ENCODE data around the gene EXOC4. TPM values are rescaled to one million over a fixed set of nuclear protein-coding genes. Genes with fewer than 3 reads are reported as not detected.

The EXOC4 gene
- total RNA-seq, 1 donor from 2014 or later = 79.6 TPM

DNA sequence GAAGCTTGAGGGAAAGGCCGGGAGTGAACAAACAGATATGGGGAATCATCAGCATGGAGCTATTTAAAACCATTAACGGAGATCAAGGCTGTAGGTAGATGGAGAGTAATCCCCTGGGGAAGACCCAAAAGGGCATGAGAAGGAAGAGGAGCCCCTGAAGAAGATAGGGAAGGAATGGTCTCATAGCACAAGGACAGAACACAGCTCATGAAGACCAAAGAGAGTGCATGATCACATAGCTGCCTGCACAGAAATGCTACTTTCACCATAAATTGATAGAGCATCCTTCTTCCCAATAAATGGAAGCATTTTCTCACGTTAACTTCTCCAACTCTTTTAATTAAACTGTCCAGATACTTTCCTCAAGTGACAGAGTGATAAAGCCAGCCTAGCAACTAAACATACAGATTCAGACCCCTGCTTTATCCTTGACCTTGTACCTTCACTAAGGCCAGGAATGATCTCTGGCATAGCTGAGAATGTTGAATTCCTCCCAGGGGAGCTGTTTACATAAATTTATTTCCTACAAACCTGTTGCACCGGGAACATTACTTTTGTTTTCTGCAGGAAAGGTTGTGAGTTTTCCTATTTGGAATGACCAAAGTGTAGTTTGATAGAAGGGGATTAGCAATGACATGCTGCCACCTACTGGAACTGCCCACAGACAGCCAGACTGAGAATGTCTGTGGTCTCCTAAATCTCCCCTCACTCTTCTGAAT is 763.5 kb downstream of the EXOC4 start:
- intact Hi-C loops (cut with micrococcal nuclease) = no loop called here

DNA sequence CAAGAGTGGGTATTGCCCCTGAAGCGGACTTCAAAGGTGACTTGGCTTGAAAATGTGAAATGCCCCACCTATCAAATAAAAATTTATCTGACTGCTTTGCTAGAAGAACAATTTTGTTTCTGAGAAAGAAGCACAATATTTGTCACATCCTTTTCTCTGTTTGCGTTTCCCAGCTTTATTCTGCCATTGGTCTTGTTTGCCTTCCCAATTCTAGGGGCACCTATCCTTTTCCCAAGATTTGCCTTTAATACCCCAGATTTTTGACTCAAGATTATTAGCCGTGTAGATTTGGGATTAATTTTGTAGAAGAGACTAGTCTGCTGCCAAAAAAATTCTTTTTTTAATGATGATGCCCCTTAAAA is 764.0 kb downstream of the EXOC4 start:
- intact Hi-C loops (cut with micrococcal nuclease) = no loop called here

DNA sequence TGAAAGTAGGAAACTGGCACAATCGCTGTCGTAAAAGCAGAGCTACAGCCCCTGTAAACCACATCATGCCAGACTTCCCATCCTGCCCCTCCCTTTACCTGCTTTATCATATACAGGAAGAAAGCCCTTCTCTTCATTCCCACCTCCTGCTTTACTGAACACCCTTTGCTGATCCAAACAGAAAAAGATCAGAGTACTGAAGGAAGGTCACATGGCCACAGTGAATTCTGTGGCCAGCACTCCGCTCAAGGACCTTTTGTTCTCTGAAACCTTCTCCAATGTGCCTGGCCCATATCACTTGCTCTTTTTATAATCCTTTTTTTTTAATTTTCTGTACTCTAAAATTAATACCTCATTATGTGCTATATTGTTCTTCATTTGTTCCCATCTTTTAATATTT is 765.4 kb downstream of the EXOC4 start:
- intact Hi-C loops (cut with micrococcal nuclease) = no loop called here

DNA sequence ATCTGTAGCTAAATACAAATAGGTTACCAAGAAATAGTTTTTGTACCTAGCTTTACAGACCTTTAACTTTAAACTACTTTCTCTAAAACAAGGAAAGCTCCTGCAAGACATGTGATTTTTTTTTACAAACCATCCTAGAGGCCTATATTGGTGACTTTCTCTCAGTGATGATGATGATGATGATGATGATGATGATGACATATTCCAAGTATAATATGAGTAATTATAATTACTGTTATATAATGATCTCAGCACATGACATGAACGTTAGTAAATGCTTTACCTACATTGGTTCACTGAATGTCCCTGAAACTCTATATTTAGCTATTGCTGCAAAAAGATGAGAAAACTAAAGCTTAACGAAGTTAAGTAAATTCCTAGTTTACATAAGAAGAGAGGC is 766.4 kb downstream of the EXOC4 start:
- intact Hi-C loops (cut with micrococcal nuclease) = no loop called here

DNA sequence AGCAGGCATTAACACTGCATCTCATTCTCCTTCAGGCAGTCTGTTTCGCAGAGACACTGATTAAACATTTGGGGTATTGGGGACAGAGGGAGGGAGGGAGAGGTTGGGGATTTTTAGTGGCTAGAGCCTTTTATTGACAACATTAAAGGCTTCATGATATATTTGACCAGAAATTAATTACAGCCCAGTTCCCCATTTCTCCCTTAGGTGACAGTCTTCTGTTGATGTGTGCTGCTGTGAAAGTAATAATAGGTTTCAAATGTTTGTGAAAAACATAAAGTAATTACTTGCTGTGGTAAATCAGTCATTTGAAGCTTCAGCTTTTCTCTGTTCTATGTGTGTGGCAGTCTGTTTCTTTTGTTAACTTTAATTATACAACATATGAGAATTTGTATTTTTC is 769.0 kb downstream of the EXOC4 start:
- intact Hi-C loops (cut with micrococcal nuclease) = no loop called here

DNA sequence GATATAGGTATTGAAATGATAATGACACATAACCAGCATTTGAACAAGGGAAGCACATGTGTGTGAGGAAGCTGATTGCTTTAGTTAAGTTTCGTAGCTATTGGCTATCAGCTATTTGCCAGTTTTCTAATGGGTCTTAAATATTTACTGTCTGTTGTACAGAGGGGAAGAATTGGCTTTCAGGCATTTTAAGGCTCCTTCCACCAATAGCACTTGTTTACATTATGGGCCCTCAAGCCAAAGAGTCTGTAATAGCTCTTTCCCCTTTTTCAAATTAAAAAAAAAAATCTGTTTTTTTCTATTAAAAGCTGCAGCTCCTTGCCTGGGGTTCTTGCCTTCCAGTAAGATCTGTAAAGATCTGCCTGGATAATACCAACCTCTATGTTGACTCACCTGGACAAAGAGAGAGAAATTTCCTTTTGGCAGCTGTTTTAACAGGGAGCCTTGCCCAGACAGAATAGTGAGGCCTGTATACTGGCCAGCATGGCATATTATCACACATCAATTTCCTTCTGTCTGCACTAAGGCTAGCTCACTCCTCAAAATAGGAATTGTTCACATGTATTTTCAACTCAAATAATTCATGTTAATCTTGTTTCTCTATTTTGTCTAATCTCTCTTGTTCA is 769.5 kb downstream of the EXOC4 start:
- intact Hi-C loops (cut with micrococcal nuclease) = no loop called here

DNA sequence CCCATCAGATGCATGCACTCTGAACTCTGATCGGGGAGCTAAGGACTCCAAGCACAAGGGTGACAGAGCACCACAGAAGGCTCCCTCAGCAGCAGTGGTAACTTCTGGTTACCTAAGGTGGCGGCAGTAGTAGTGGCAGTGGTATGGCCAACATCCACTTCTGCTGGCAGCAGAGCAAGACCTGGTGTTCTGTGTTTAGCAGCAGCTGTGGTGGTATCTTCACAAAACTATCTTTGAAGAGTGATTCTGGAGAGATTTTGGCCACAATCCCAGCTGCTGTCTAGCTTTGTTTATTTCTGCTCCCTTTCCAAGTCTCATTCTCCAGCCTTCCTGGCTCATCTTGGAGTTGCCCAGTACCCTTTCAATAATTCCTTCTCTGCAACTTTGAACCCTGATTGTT is 771.9 kb downstream of the EXOC4 start:
- intact Hi-C loops (cut with micrococcal nuclease) = no loop called here

DNA sequence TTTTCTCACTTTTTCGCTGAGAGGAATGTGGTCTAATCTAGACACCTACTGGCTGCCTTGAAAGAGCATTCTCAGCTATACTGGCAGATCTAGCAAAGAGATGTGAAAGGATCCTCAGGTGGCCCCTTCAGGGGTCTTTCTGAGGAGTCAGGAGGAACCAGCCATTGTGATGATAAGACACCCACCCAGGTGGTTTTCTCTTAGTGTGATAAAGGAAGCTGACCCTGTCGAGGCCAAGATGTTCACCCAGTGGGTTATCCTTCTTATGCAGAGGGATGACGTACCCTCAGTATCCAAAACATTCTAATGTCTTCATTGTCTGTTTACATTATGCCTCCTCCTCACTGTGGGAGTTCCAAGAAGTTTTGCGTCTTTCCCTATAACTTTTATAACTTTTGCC is 776.0 kb downstream of the EXOC4 start:
- intact Hi-C loops (cut with micrococcal nuclease) = no loop called here

DNA sequence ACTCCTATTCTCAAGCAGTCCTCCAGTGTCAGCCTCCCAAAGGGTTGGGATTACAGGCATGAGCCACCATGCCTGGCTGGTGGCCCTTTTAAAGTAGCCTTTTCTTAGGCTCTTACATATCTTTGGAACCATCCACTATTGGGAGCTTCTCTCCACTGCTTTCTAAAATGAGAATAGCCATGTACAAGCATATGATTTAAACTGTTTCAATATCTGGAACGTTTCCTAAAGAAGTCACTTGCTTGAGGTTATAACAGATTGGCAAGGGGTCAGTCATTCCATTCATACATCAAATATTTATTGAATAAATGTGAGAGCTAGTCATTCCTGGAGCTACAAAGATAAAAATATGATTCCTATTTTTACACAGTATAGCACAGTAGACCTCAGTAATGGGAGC is 776.9 kb downstream of the EXOC4 start:
- intact Hi-C loops (cut with micrococcal nuclease) = no loop called here

DNA sequence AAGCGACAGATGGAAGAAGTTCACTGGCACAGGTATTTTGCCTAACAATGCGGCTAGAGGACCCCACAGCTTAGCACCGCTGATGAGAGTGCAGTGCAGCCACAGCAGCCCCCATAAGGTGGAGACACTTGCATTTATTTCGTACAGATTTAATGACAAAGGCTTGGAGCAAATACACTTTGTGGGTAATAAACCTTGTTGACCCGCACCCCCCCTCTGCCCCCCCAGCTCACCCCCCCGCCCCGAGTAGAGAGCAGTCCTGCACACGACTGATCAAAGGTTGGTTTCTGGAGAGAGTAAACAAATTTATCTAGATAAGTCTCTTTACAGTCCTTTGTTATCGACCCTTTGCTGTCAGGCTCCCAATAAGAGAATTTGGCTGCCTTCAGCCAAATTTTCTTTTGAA is 777.6 kb downstream of the EXOC4 start:
- intact Hi-C loops (cut with micrococcal nuclease) = no loop called here

DNA sequence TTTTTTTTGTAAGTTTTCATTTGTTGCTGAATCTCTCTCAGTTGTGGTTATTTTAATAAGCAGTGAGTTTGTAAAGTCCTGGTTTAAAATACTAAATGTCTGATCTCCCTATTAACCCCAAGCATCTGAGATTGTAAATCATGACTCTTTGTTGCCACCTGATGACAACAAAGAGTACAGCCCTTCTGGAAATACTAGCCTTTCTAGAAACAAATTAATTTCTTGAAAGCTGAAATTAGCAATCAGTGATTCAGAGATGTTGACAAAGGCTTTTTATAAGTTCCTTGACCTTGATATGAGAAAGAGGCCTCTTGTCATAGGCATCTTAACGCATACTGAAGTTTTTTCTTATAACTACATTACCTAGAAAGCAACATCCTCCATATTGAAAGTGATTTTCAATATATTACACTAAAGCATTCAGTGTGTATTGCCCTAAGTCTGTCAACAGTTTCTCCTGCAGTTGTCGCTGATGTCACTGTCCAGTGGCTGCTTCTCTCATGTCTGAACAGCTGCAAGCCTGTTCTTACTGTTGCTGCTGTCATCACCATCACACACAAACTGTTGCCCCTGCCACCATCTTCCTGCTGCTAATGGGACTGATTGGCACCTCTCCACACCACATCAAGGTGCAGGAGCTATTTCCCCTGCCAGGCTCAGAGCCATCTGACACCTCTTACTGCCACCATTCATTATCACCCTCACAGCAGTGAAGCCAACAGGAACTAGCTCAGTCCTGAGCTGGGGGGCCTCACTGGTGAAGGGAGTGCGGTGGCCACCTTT is 779.1 kb downstream of the EXOC4 start:
- intact Hi-C loops (cut with micrococcal nuclease) = no loop called here

DNA sequence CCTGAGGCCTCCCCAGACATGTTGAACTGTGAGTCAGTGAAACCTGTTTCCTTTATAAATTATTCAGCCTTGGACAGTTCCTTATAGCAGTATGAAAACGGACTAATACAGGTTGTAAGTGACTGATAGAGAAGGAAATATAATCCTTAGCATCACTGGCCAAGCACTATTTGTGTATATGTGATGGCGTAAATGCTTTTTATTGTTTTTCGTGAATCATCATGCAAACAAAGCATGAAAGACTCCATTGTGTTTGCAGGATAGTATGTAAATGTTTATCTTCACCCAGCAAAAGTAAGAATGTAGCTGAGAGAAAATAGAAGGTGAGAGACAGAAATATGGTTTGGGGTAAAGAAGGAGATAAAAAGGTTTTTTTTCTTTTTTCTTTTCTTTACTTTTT is 781.8 kb downstream of the EXOC4 start:
- intact Hi-C loops (cut with micrococcal nuclease) = no loop called here

DNA sequence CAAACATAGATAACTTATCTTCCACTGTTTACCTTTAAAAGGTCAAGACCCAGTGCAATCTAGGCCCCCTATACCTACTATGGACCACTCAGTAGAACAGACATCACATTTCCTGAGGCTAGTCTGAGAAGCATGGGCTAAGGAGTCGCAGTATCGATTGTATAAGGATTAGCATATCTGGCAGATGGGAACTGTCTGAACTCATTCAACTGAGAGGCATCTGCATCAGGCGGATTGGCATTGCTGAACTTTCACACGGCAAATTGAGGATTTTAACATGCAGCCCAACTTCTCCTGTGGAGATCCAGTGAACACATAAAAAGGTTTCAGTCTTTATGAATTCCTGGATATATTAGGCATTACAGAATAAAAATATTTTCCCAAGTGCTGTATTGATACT is 785.1 kb downstream of the EXOC4 start:
- intact Hi-C loops (cut with micrococcal nuclease) = no loop called here

DNA sequence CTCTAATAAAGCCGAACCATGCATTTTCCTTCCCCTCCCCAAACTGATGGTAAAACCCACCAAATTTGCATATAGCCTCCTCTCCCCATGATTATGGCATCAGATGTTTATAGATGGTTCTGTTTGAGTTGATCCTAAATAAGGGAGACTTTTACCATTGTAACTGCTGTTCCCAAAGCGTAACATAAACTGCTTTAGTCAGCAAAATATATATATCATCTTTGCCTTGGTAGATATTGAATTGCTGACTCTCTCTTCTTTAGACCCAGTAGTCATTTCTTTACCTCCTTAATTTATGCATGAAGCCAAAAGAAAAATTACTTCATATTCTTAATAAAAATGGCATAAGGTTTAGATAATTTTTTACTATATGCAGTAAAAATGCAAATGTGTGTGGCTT is 788.1 kb downstream of the EXOC4 start:
- intact Hi-C loops (cut with micrococcal nuclease) = no loop called here

DNA sequence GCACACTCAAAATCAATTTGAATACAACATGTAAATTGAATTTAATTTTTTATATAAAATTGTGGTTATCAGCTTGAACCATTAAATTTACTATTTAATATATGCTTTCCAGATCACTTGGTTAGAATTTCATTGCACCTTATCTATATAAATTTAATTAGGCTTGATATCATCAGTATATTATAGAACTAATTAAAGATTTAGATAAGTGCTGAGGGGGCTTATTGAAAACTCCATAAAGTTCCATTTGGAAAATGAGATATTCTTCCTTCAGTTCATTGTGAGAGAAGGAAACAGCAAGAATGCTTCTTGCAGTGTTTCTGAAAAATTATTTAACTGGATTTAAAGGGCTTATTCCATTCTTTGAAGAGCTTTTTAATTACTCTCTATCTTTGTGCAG is 788.6 kb downstream of the EXOC4 start:
- intact Hi-C loops (cut with micrococcal nuclease) = no loop called here

DNA sequence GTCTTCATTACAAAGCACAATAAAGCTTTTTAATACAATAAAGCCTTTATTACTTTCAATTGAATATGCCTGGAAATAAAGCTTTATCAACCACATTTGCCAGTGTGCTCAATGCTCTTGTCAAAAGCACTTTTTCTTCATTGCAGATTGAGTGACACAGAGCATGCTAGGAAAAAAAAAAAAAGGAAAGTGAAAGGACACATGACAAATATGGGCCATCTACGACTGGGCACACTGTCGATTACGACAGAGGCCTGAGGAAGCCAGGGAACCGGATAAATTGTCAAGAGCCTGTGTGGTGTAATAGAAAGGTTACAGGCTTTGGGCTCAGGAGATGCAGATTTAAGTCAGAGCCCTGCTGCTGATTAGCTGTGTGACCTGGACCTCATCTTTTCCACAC is 789.4 kb downstream of the EXOC4 start:
- intact Hi-C loops (cut with micrococcal nuclease) = no loop called here

DNA sequence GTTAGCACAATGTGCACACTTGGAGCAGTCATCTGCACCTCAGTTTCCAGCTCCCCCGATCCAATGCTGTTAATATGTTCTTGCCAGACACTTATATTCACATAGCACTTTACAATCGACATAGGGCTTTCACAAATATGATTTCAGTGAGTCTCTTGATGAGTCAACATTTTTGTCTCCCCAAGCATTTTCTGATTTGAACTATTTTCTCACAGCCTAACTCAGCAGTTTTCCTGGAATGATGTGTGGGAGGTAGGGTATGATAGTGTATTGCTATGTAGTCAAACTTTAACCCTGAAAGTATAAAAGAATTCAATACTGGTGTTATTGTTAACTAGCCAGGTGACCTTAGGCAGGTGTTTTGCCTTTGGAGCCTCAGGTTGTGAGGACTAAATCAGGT is 791.8 kb downstream of the EXOC4 start:
- intact Hi-C loops (cut with micrococcal nuclease) = no loop called here

DNA sequence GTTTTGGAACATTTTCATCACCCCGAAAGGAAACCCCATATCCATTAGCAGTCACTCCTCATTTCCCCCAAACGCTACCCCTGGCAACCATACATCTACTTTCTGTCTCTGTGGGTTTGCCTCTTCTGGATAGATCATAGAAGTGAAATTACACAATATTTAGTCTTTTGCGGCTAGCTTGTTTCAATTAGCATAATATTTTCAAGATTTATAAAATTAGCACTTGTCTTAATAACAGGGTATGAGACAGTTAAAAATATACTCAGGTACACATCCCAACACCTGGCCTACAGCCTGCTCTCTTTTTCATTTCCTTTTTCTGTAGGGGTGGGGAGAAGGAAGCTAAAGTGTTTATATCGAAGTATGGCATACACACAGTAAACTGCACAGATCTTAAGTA is 792.8 kb downstream of the EXOC4 start:
- intact Hi-C loops (cut with micrococcal nuclease) = no loop called here

DNA sequence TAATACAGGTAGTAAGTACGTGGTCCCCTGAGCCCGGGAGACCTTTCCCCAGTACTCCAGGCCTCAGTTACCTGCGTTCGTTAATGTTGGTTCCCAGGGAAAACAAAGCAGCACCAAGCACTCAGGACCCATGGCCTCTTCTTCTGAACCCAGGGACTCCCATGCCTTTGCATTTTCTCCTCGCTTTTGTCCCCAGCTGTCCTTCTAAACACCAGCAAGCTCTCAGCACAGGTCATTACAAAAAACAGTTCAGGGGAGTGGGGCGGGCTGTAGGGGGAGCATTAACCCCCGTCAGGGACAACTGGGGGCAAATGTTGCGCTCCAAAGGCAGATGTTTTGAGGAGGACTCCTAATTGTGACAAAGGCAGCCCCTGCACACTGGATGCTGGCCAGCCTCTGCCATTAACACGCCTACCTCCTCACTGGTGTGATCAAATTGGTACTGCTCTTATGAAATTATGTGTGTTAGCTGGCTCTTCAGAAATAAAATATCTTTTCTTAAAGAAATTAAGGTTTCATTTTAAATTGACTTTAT is 793.8 kb downstream of the EXOC4 start:
- intact Hi-C loops (cut with micrococcal nuclease) = no loop called here

DNA sequence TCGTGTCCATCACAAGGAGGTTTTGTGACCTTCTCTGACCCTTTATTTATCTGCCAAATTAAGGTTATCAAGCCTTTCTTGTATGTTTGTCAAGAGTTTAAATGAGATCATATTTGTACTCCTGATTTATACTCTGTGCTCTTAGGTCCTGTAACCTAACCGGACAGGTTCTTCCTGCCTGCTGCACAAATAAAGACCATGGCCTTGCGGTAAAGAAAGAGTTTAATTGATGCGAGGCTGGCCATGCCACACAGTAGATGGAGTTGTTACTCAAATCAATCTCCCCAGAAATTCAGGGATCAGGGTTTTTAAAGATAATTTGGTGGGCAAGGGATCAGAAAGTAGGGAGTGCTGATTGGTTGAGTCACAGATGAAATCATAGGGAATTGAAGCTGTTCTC is 794.8 kb downstream of the EXOC4 start:
- intact Hi-C loops (cut with micrococcal nuclease) = no loop called here

DNA sequence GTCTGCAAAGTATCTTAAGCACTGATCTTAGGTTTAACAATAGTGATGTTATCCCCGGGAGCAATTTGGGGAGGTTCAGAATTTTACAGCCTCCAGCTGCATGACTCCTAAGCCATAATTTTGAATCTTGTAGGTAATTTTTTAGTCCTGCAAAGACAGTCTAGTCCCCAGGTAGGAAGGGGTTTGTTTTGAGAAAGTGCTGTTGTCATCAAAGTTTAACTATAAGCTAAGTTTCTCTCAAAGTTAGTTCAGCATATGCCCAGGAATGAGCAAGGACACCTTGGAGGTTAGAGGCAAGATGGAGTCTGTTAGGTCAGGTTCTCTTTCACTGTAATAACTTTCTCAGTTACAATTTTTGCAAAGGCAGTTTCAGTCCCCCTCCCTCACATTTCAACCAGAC is 795.3 kb downstream of the EXOC4 start:
- intact Hi-C loops (cut with micrococcal nuclease) = no loop called here

DNA sequence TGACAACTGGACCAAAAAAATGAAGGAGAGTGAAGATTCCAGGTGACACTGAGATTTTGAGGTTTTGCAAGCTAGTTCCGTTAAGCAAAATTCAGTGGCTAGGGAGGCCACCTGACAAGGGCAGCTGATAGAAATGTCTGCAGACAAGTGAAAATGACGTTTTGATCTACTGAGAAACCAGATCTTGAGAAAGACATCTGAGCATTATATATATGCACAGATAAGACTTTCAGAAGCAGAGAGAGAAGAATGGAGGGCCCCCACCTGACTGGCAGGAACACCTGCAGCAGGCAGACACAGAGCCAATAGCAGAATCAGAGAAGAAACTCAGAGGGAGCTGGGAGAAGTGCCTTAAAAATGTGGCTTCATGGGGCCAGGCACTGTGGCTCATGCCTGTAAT is 798.1 kb downstream of the EXOC4 start:
- intact Hi-C loops (cut with micrococcal nuclease) = no loop called here

DNA sequence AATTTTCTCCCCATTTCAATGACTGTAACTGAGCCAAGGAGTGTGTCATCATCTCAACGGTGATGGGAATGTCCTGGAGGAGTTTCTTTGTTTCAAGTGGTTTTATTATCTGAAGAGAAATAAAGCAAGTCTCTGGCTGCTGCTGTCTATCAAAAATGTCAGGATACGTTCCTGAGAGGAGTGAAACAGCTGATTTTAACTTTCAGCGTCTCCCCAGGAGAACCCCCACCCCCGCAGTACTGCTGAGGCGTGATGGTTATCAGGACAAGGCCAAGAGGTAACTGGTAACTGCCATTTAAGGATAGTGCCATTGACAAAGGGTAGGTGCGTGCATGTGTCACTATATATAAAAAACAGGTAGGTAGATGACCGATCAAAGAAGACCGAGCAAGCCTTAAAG is 803.9 kb downstream of the EXOC4 start:
- intact Hi-C loops (cut with micrococcal nuclease) = no loop called here
